ENCODE data around the gene UMAD1.

- TF ChIP-seq POLR2A (IDR thresholded peaks at IDR 0.05; ENCODE audit: low read depth, low read length) (no peak), POLR2AphosphoS5 (IDR thresholded peaks at IDR 0.05; ENCODE audit: low read depth, low read length) (no peak), TAF1 (IDR thresholded peaks at IDR 0.05; ENCODE audit: borderline replicate concordance, low read depth, low read length) (no peak)
Measured at GRCh38 chr7:7647495-7648036, 7.0 kb downstream of the UMAD1 start.
